Osteoblast (primary cell): ENCODE measurements around the gene AGA. TPM values are rescaled to one million over a fixed set of nuclear protein-coding genes. Genes with fewer than 3 reads are reported as not detected.

Experiments used
- DNase-seq: peaks from one replicate; pipeline ENCODE4 v3.0.0; 2011; ENCODE audit warnings: low spot score, mixed read lengths; ENCODE audit not compliant: insufficient read length; ENCODE audit errors: missing footprints
- H2AFZ ChIP-seq: 2 replicates; pipeline ENCODE4 v1.6.0; 2011; ENCODE audit warnings: mild to moderate bottlenecking, low read length
- H3K27ac ChIP-seq: 2 replicates; pipeline ENCODE4 v1.5.1; 2011; ENCODE audit warnings: mild to moderate bottlenecking, low read depth, low read length, moderate library complexity
- H3K27me3 ChIP-seq: 2 replicates; pipeline ENCODE4 v1.6.0; 2012; ENCODE audit warnings: mild to moderate bottlenecking, control low read depth, inconsistent platforms, low read length, moderate library complexity; ENCODE audit not compliant: insufficient read depth
- H3K36me3 ChIP-seq: 2 replicates; pipeline ENCODE4 v1.5.1; 2011; ENCODE audit warnings: mild to moderate bottlenecking, low read length, control low read depth, moderate library complexity; ENCODE audit not compliant: insufficient read depth
- H3K4me1 ChIP-seq: 2 replicates; pipeline ENCODE4 v1.5.1; 2011; ENCODE audit warnings: mild to moderate bottlenecking, low read length, control low read depth, moderate library complexity; ENCODE audit not compliant: insufficient read depth
- H3K4me2 ChIP-seq: 2 replicates; pipeline ENCODE4 v1.6.0; 2011; ENCODE audit warnings: mild to moderate bottlenecking, low read length; ENCODE audit not compliant: insufficient read depth
- H3K4me3 ChIP-seq: fragments of 200-600 bp; sonication (generic); 3 replicates; pipeline ENCODE4 v1.5.1; 2012; ENCODE audit warnings: mild to moderate bottlenecking, low read length, inconsistent platforms; ENCODE audit not compliant: insufficient read depth
- H3K79me2 ChIP-seq: 2 replicates; pipeline ENCODE4 v1.6.0; 2012; ENCODE audit warnings: mild to moderate bottlenecking, low read length, control low read depth, inconsistent platforms; ENCODE audit not compliant: insufficient read depth
- H3K9me3 ChIP-seq: 2 replicates; pipeline ENCODE4 v1.5.1; 2011; ENCODE audit warnings: low read depth, low read length, control low read depth
- H4K20me1 ChIP-seq: 2 replicates; pipeline ENCODE4 v1.6.0; 2012; ENCODE audit warnings: mild to moderate bottlenecking, low read length, control low read depth; ENCODE audit not compliant: insufficient read depth
- total RNA-seq: library from RNA; depleted of rRNA; stranded (reverse); fragments of >200 nt; gene quantifications from 2 replicates; pipeline ENCODE4 v1.2.3, GENCODE V29; 2012
- TF ChIP-seq, protein P1 (sequence below): IDR thresholded peaks from 2 replicates; pipeline ENCODE4 v1.5.1; 2011; ENCODE audit warnings: mild to moderate bottlenecking, low read depth, low read length, moderate library complexity; ENCODE audit errors: extremely low read depth

AGA gene
- total RNA-seq, 1 donor, result 43.4 TPM

DNA sequence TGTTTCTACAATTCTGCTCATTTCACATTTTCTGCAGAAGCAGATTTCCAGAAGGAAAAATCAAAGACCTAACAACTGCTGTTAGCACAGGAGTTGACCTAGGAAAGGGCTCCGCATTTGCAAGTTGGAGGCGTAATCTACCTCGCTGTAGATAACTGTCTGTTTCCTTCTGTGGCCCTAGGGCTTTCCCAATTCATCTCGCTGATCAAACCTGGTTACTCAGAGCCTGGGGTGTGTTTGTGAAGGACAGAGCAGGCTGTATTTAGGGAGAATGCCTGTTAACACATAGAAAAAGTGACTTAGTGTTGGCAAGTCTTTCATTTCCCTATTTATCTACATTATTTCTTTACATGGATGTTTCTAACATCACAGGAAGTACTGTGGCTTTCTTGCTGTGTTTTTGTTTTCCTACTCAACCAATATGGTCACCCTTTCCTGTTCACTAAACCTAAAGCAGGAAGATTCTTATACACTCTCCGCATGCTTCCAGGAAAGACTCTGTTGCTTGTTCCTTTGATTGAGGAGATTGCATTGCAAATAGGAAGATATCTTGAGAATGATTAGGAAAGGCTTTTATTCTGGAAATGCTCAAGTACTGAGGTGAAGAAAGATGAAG, 40.5 kb downstream of the AGA start:
- no peaks in the 10 kb centered on the region for H3K36me3 ChIP-seq
- no peak for DNase-seq
- H3K4me1 ChIP-seq, result no peaks in the 10 kb centered on the region
- H3K4me3 ChIP-seq, result no peak overlapping the region
- no peak overlapping the region for H3K4me2 ChIP-seq
- peak overlapping the region; percentile 56 for H2AFZ ChIP-seq
- H4K20me1 ChIP-seq, result no peaks in the 10 kb centered on the region
- TF ChIP-seq, protein P1, sequence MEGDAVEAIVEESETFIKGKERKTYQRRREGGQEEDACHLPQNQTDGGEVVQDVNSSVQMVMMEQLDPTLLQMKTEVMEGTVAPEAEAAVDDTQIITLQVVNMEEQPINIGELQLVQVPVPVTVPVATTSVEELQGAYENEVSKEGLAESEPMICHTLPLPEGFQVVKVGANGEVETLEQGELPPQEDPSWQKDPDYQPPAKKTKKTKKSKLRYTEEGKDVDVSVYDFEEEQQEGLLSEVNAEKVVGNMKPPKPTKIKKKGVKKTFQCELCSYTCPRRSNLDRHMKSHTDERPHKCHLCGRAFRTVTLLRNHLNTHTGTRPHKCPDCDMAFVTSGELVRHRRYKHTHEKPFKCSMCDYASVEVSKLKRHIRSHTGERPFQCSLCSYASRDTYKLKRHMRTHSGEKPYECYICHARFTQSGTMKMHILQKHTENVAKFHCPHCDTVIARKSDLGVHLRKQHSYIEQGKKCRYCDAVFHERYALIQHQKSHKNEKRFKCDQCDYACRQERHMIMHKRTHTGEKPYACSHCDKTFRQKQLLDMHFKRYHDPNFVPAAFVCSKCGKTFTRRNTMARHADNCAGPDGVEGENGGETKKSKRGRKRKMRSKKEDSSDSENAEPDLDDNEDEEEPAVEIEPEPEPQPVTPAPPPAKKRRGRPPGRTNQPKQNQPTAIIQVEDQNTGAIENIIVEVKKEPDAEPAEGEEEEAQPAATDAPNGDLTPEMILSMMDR, result no peak
- peaks cover 2% of the 10 kb centered on the region for H3K27me3 ChIP-seq
- no peak overlapping the region for H3K27ac ChIP-seq
- no peaks in the 10 kb centered on the region for H3K79me2 ChIP-seq
- H3K9me3 ChIP-seq, result no peaks in the 10 kb centered on the region

DNA sequence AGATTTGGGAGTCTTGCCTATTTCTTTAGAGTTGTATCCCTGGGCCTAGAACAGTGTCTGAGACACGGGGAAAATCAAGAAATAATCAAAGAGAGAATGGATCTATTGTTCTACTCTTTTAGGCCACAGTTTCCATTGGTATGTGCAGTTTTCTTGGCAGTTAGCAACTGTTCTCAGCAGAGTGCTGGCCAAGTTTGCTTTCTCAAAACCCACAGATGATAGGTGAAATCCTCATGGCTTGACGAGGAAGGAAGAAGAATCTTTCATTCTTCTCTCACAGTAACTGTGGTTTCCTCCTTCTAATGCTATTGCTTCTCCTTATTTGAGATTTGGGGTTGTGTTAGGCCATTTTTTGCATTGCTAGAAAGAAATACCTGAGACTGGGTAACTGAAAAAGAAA, 42.2 kb downstream of the AGA start:
- Histone ChIP-seq H3K9me3 (no peaks in the 10 kb centered on the region), H3K4me1 (no peaks in the 10 kb centered on the region), H3K27ac (no peak overlapping the region), H4K20me1 (no peaks in the 10 kb centered on the region), H3K4me3 (no peak overlapping the region), H2AFZ (no peak overlapping the region), H3K27me3 (peaks cover 2% of the 10 kb centered on the region), H3K79me2 (no peaks in the 10 kb centered on the region), H3K4me2 (no peak overlapping the region), H3K36me3 (no peaks in the 10 kb centered on the region)
- no peak for DNase-seq
- TF ChIP-seq, protein P1, result no peak

- no peak overlapping the region for H3K4me3 ChIP-seq
- TF ChIP-seq, protein P1, result no peak
- H2AFZ ChIP-seq, result no peak overlapping the region
- H3K36me3 ChIP-seq, result no peaks in the 10 kb centered on the region
- no peaks in the 10 kb centered on the region for H3K9me3 ChIP-seq
- no peaks in the 10 kb centered on the region for H3K79me2 ChIP-seq
- H3K27ac ChIP-seq, result no peak overlapping the region
- H3K27me3 ChIP-seq, result no peaks in the 10 kb centered on the region
- H4K20me1 ChIP-seq, result no peaks in the 10 kb centered on the region
- H3K4me1 ChIP-seq, result no peaks in the 10 kb centered on the region
- no peak overlapping the region for H3K4me2 ChIP-seq
- no peak for DNase-seq
These were observed 45.9 kb downstream of the AGA start for GRCh38 chr4:177396352-177396751.

GRCh38 chr4:177393236-177393635, 49.0 kb downstream of the AGA start:
- Histone ChIP-seq H2AFZ (no peak overlapping the region), H4K20me1 (no peaks in the 10 kb centered on the region), H3K4me3 (no peak overlapping the region), H3K9me3 (no peaks in the 10 kb centered on the region), H3K4me1 (peaks cover 3% of the 10 kb centered on the region), H3K36me3 (no peaks in the 10 kb centered on the region), H3K27me3 (no peaks in the 10 kb centered on the region), H3K27ac (no peak overlapping the region), H3K4me2 (no peak overlapping the region), H3K79me2 (no peaks in the 10 kb centered on the region)
- no peak for DNase-seq
- TF ChIP-seq, protein P1, result no peak
